Activated T-cell treated with anti-CD3 and anti-CD28 coated beads for 4 hours (primary cell): ENCODE results near the gene RIPK4.

Experiments used
- DNase-seq: peaks from one replicate; pipeline ENCODE4 v3.0.0-alpha.2; 2020

Gene RIPK4

DNA sequence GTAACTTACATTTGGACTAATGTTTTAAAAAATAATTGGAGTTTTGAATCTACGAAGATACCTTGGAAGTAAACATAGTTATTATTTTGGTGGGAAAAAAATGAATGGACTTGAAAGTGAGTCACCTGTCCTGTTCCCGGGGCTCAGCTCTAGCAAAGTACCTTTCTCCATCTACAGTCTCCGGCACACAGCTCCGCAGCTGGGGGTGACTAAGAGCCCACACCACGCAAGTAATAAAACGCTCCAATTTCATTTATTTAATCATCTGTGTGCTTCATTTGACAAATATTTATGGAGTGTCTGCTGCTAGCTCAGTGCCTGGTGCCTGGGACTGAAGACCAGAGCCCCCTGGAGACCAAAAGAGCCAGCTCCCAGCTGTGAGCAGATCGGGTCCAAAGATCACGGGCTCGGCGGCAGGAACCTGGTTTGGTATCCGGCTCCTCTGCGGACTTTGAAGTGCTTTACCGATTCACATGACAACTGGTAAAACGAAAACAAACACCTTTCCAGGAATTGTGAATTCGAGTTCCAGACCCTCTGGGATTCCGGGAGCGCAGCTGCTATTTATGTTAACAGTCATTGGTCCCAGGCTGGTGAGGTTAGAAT, 1.7 kb upstream of the RIPK4 start:
- no peak for DNase-seq

DNA sequence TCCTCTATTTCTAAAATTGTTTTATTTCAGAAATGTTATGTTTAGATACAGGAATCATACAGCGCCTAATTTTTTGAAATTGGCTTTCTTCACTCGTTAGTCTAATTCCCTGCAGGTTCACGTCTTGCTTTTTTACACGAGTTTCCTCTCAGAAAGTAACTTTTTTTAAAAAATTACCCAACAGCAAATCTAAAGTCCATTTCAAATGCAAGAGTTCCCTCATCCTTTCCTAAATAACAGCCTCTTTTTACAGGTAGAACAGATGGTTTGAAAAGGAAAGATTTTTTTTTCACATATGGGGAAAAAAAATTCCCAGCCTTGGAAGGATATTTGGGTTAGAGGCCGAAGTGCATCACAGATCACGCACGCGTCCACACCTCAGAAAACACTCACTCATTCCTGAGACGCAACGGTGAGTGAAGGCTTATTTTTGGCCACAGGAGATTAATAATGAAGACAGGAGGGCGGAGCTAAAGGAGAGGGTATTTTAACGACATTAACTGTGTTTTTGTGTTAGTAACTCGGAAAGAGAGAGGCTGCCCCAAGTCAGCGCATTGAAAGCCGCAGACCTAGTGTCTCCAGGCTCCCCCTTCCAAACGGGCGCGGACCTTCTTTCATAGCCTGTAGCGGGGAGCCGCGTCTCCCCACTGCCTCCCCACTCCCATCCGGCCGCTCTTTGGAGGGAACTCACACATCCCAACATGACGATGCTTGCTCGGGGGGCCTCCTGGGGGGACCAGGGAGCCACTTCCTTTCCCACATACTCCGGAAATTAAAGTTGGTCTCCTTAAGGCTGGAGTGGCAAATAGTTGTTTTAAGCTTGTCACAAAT, 969 bp upstream of the RIPK4 start:
- DNase-seq: no peak

DNA sequence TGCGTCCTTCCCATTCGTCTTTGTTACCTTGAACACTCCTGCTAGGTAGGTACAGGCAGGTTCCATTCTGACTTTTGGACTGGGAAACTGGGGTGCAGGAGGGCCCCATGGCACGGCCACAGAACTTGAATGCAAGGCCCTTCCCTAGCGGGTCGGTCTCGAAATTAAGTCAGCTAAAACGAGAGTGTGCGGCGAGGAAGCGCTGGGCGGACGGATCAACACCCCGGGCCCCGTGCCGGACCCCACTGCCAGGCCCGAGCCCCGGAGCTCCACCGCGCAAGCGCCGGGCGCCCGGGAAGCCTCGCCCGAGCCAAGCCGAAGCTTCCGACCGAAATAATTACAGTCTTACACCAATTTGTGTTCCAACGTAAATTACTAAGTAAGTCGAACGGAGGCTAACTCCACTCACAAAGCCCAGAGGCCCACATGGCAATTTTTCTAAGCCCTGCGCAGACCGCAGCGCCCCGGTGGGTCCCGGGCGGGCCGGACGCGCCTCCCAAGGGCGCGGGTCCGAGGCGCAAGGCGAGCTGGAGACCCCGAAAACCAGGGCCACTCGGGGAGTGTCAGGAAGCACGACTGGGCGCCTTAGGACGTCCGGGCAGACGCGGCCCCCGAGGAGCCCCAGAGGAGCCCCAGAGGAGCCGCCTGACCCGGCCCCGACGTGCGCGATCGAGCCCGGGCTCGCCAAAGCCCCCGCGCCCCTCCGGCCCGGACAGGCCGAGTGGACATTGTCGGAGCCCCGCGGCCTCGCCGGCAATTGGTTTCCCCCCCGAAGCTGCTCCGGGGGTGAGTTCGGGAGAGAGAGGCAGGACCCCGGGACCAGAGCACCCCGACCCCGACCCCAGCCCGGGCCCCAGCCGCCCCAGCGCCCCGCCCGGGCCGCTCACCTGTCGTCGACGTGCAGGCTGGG, 624 bp downstream of the RIPK4 start:
- DNase-seq: no peak

DNA sequence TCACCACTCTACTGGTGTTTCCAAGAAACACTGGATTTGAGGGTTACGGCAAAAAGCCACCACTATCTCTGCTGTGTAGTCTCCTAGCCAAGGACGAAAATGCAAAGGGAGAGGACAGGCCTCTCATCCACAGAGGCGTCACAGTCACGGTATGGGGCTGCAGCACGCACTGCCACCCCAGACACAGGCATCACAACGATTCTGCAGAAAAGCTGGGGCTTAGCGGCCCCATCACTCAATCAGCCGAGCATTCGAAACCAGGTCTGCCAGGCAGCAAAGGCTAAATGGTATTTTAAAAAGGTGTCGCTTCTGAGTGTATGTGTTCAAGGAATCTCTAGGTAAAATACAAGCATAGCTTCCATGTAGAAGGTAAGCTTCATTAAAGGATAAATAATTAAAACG, 1.4 kb downstream of the RIPK4 start:
- no peak for DNase-seq

DNA sequence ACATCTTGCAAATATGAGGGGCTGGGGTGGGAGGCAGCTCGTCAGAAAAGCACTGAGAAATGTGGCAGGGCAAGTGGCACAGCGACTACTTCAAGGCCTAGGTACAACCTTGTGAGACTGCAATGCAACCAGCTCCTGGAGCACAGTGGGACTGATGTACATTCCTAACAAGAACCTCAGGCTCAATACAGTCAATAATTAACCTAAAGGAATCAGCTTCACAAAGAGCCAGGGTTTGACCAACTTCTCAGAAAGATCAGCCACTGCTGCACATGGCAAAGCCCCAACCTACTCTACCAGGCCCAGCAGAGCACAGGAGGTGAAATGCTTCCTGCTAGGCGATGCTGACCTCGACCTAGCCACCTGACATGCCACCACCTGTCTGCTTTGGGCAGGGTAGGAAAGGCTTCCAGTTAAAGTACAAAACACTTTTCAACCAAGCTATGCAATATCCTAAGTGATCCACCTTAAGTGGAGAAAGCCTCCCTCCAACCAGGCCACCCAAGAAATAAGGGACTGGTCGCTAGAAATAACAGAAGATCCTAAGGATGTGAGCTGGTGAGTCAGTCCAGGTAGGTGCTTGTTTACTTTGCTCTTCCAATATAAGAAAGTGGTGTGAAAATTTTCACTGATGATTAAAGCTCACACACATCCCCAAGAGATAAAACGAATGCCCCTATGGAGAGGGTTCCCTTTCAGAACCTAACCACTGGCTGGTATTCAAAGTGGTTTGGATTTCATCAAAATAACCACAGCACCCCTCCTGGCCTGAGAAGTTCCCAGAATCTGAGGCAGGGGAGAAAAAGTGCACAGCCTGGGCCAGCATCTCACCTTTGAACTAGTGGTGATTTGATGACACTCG, 2.1 kb downstream of the RIPK4 start:
- no peak for DNase-seq

DNA sequence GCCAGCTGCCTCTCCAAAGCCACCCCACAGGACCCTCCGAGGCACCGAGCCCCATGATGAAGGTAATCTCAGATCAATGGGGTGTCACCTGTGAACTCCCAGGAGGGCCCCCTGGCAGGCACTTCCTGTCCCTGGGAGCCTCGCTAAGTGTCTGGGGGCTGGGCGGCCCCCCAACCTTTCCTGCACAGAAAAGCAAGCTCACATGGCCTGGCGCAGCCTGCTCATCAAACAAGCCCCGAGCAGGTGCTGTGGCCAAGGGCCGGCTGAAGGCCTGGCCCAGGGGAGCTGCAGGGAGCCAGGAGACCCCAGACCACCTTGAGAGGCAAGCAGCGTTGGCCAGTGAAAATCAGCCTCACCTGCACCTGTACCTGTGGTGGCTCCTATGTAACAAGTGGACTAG, 2.9 kb downstream of the RIPK4 start:
- DNase-seq: no peak

DNA sequence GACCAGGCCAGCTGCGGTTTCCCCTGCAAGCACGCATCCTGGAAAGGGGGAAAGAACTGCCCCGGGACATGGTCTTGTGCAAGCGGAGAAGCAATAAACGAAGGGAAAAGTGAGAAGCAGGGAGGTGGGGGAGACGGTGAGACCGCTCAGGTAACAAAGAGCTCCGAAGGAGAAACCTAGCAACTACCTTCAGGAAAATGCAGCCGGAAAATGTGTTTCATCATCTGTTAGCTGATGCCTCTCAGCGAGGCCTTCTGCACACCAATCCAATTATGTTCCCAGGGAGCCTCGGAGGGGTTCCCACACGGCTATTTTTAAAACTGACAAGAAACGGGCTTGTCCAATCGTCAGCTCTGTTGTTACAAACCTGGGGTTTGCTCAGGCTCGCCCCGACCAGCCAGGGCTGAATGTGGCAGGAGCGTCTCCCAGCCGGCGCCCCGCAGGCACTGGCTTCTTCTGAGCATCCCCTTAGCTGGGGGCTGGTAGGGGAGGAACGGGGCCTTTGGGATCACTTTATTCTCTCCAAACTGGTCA, 3.4 kb downstream of the RIPK4 start:
- DNase-seq: no peak

DNA sequence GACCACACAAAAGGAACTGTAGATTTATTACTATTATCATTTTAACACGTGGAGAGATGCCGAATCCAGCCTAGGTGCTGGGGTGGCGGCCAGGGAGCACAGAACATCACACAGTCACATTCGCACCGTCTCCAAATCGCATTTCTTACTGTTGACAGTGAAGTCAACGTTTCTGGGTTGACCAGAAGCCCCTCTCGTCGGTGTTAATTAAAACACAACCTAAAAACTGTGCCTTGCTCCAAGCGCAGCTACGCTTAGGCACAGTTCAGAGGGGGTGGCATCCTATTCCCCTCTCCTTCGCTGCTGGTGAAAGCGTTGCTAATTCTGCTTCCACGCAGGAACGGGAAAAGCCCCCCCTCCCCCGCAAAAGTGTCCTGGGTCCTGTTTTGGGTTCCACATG, 4.1 kb downstream of the RIPK4 start:
- no peak for DNase-seq

DNA sequence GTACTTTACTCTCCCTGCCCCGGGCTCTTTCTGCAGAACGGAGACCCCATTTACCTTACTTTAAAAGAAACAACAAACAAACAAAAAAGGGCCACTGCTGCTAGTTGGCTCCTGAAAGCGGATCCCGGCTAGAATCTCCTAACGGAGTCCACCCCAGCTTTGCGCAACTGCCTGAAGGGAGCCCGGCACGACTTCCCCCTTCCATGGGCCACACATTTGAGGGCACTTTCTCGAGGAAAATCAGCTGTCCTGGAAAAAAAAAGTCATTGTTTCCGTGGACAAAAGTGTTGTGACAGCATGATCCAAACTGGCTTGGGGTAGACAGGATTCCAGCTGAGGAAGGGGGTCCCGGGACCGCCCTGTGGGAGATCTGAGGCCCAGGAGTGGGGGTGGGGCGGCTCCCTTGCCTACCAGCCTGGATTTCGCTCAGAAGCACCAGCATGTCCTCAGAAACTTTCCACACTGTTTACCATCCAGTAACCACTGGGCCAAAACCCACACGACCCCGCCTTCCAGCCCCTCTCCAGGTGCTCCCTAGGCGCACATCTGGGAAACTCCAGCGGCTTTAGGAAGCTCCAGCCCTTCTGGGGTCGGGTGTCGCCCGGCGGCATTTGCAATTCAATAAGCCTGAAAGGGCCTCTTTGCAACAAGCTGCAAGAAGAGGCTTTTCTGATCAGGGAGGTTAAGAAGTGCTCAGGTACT, 4.8 kb downstream of the RIPK4 start:
- DNase-seq: no peak

DNA sequence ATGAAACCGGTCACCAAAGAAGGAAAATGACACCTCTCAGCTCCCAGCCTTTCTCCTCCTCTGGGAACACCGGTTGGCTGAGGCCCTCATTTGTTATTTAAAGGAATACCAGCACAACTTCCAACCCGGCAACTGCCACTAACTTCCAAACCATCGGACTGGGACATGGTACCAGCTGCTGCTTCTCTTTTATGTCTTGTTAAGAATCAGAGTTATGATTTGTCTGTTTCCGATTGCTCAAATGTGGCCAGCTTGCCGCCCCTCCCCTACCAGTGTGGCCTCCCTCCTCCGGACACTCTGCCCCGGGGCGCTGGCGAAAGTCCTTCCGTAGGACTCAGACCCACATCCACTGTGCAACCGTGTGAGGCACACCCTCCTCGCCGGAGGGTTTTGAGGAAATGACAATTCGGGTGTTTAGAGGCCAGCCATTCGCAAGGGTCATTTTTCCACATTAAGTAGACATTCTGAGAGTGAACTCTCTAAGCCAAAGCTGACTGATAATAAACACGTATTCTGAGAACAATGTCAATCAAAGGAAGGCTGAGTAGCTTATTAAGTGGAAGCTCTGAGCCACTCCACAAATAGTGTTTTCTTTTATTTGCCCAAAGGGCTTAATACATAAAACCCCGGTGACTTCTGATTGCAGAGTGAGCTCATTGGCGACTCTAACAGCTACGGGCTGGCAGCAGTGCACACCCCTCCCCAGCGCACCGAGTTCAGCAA, 5.5 kb downstream of the RIPK4 start:
- DNase-seq: no peak

DNA sequence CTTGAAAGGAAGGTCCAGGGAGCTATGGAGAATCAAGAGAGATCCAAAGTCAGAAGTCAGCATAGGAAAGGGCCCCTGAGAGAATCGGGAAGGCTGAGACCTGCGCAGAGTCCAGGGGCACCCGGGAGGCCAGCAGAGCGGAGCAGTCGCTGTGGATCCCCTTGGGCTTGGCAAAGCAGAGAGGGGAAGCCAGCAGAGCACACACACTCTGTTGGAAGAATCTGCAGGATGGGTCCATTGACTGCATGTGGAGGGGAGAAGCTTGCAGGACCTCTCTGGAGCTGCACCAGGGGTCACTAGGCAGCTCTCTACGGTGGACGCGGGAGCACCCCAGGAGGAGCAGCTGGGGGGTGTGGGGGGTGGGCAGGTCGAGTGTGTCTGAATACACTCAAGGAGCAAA, 6.4 kb downstream of the RIPK4 start:
- DNase-seq: no peak

DNA sequence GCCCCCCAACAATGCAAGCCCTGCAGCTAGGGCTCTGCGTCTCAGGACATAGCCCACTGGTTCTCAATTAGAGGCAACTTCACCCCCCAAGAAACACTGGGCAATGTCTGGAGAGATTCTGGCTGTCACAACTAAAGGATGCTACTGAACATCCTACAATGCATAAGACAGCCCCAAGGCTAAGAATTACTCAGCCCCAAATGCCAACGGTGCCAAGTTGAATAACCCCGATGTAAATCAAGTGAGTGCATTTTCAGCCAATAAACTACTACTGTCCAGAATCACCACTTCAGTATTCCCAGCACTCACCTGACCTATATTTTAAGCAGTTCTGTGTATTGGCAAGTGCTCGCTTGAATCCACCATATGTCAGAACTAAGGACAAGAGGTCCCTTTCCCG, 6.9 kb downstream of the RIPK4 start:
- DNase-seq: no peak

DNA sequence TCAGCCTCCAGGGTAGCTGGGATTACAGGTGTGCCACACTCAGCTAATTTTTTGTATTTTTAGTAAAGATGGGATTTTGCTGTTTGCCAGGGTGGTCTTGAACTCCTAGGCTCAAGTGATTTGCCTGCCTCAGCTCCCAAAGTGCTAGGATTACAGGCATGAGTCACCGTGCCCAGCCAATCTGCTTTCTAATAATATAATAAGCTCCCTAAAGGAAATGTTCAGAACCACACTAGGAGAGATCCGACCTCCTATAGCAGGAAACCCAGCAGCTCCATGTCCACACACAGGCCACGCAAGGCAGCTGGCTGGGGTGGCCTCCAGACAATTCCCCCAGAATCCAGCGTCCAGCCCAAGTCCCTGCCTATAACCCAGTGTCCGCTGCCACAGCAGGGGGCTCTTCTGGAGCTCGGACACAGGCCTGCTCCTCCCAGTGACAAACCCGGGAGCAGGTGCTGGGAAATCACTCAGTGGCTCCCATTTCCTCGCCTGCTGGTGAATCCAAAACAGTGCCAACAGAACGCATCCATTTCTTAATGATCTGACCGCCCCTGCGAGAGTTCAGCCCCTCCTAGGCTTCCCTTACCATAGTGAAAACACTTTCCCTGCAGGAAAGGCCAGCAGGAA, 7.5 kb downstream of the RIPK4 start:
- no peak for DNase-seq

DNA sequence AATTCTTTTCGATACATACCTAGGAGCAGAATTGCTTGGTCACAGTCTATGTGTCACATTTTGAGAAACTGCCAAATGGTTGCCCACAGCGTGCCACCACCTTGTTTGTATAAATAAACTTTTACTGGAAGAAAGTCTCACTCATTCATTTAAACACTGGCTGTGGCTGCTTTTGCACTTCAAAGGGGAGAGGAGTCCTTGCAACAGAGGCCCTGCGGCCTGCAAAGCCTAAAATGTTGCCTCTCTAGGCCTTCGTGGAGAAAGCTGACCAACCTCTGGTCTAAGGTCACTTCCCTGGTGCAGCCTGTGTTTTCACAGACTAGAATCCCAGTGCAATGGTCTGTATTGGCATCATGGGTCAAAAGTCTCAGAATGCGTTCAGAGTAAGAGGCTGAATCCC, 8.3 kb downstream of the RIPK4 start:
- DNase-seq: no peak

DNA sequence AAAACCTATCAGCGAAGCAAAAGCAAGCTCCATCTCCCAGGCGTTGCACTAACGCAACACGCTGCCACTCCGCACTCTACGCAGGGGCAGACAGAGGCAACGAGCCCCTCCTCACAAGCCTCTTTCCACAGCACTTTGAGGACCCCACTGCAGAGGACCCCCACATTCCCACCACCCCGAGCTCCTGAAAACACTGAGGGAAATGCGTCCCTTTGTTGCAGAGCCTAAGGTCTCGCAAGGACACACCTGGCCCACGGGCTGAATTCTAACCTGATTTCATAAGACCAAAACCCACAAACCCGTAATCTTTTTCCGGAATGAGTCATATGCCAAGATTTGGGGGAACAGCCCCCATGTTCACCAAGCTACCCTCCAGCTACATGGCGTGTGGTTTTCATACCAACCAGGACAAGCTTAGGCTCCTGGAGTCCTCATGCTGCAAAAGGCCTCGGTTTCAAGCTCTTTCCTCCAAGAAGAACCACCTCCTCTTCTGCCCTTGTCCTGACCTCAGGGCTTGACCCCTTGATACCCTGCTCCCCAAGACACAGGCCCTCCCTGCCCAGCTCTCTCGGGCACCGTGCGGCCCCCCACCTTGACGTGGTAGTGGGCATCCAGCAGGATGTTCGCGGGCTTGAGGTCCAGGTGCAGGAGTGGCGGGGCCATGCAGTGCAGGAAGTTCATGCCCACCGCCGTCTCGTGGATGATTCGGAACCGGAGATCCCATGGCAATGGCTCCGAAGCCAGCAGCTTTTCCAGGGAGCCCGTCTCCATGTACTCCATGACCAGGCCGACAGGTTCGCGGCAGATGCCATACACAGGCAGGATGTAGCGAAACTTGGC, 10.7 kb downstream of the RIPK4 start:
- DNase-seq: no peak

DNA sequence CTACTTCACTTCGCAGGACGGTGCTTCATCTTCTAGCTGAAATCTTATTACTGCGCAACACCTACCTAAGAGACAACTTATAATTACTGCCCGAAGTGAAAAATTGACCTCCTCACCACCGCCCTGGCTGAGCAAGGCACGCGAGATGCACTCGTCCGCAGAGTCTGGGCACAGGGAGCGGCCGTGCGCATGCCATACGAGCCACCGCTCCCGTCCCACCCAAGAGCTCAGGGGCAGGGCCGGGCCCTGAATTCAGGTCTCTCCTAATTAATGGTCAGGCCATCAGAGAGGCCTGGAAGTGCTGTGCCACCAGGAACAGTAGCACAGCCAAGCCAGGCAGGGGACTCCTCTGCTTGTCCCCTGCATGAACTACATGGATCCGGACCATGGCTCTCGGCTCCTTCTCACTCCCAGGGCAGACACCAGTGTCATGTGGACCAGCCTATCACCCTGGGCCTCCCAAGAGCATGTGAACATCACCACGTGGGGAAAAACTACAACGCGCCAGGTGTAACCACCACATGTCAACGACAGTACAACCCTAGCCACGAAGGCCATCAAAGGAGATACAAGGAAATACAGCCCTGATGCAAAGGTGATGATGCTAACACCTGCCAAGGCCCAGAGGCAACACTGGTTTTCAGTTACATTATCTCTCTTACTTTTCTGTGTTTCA, 11.5 kb downstream of the RIPK4 start:
- no peak for DNase-seq

DNA sequence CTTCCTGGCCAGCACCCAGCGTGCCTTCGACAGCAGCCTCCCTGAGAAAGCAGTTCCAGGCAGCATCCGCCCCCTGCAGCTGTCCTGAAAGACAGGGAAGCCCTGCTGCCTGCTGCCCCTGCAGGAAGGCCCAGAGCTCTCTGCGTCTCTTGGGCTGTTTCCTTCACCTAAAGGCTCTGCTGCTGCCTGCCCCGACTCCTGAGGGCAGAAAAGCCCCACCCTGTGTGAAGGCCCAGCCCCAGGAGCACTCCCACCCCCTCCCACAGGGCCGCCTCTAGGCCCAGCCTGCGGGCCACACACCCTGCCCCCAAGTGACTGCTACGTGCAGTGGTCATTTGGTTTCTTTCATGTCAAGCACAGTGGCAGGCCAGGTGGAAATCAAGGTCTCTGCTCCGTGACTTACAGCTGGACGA, 12.4 kb downstream of the RIPK4 start:
- no peak for DNase-seq

DNA sequence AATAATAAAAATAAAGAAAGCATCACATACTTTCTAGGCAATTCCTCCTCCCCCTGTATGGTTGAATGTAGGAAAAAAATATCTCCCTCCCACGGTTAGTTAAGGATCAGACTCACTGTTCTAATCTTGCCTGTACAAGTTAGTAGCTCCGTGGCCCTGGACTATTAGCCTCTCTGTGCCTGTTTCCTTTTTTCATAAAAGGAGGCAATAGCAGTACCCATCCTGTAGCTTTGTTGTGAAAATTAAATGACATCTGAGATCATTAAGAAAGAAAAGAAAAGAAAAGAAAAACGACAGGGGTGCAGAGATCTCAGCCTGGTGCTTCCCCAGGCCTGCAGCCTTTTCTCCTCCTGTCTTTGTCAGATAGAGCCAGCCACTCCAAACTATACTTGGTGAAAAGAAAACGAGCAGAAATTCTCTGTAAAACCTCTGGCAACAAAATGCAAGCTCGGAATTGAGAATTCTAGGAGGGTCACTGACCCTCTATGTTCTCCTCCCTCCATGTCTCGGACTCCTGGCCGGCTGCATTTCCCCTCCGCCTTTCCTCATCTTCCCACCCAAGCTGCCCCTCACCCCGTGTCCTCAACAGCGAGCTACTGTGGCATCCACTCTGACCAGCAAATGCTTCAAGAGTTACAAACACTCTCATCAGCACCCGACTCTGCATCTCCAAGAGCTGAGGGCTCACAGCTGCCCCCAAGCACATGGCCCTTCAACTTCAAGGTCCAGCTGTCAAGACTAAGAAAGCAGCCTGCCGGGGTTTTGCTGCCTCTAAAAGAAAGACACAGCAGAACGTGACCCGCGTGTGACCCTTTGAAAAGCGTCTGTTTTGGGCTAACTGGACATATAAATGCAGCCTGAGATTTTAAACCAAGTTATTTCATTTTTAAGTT, 13.6 kb downstream of the RIPK4 start:
- DNase-seq: no peak
